KMS-11 (cell line): ENCODE results near the gene SHROOM3.

ENCODE experiments used
- H2AFZ ChIP-seq: fragments of 200-600 bp; sonication (generic); 2 replicates; pipeline ENCODE4 v1.6.1; 2016; ENCODE audit warnings: antibody characterized with exemption, mixed run types, low read depth
- H3K27ac ChIP-seq: fragments of 200-600 bp; sonication (generic); 2 replicates; pipeline ENCODE4 v1.6.1; 2016; ENCODE audit warnings: mild to moderate bottlenecking, mixed run types
- H3K27me3 ChIP-seq: fragments of 200-600 bp; sonication (generic); 2 replicates; pipeline ENCODE4 v1.6.1; 2017; ENCODE audit warnings: mild to moderate bottlenecking, low read depth, mixed run types, moderate library complexity; ENCODE audit not compliant: insufficient read depth
- H3K36me3 ChIP-seq: fragments of 200-600 bp; sonication (generic); 2 replicates; pipeline ENCODE4 v1.6.1; 2017; ENCODE audit warnings: mild to moderate bottlenecking, mixed run types; ENCODE audit not compliant: insufficient read depth
- H3K4me1 ChIP-seq: fragments of 200-600 bp; sonication (generic); 2 replicates; pipeline ENCODE4 v1.6.1; 2016; ENCODE audit warnings: mild to moderate bottlenecking, low read depth, mixed run types; ENCODE audit not compliant: poor library complexity, severe bottlenecking
- H3K4me2 ChIP-seq: fragments of 200-600 bp; sonication (generic); 2 replicates; pipeline ENCODE4 v1.7.0; 2016; ENCODE audit warnings: mild to moderate bottlenecking, mixed run types
- H3K4me3 ChIP-seq: fragments of 200-600 bp; sonication (generic); IDR thresholded peaks from 2 replicates; pipeline ENCODE4 v1.6.1; 2017; ENCODE audit warnings: low read depth, low read length, mixed read lengths; ENCODE audit not compliant: insufficient read depth
- H3K79me2 ChIP-seq: fragments of 200-600 bp; sonication (generic); 2 replicates; pipeline ENCODE4 v1.6.1; 2016; ENCODE audit warnings: low read depth, mixed run types; ENCODE audit not compliant: insufficient read depth
- H3K9ac ChIP-seq: fragments of 200-600 bp; sonication (generic); 2 replicates; pipeline ENCODE4 v1.6.1; 2016; ENCODE audit warnings: mild to moderate bottlenecking, mixed run types
- H4K20me1 ChIP-seq: fragments of 200-600 bp; sonication (generic); 2 replicates; pipeline ENCODE4 v1.6.1; 2016; ENCODE audit warnings: mild to moderate bottlenecking, mixed run types; ENCODE audit not compliant: insufficient read depth
- CTCF ChIP-seq: fragments of 200-600 bp; sonication (generic); conservative IDR thresholded peaks from 2 replicates; pipeline ENCODE4 v1.6.1; 2017; ENCODE audit warnings: low read depth, mild to moderate bottlenecking, antibody characterized with exemption, low read length, moderate library complexity, mixed read lengths

Gene SHROOM3

DNA sequence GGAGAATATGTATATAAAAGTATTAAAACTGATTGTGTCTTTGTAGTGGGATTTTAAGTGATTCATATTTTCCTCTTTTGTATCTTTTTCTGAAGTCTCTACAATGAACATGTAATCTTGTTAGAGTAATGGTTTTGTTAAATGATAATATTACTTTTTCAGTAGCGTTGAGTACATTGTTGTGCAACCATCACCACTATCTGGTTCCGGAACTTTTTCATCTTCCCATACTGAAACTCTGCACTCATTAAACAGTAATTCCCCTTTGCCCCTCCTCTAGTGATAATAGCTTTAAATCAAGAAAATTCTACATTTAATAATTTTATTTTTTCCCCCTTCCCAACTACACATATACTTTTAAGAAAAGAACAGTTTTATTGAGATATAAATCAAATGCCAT, 23.3 kb downstream of the SHROOM3 start:
- no peaks in the 10 kb centered on the region for H3K27me3 ChIP-seq
- H3K36me3 ChIP-seq, result no peaks in the 10 kb centered on the region
- no peaks in the 10 kb centered on the region for H3K4me1 ChIP-seq
- H2AFZ ChIP-seq, result no peak overlapping the region
- no peaks in the 10 kb centered on the region for H3K79me2 ChIP-seq
- no peak overlapping the region for H3K27ac ChIP-seq
- H3K9ac ChIP-seq, result no peak overlapping the region
- no peaks in the 10 kb centered on the region for H4K20me1 ChIP-seq
- H3K4me2 ChIP-seq, result no peak overlapping the region
- TF ChIP-seq CTCF, result no peak
- H3K4me3 ChIP-seq, result no peak overlapping the region

GRCh38 chr4:76458825-76459224, 23.8 kb downstream of the SHROOM3 start:
- H3K27ac ChIP-seq, result no peak overlapping the region
- H3K4me1 ChIP-seq, result no peaks in the 10 kb centered on the region
- no peak overlapping the region for H3K4me2 ChIP-seq
- H3K36me3 ChIP-seq, result no peaks in the 10 kb centered on the region
- H3K27me3 ChIP-seq, result no peaks in the 10 kb centered on the region
- no peak overlapping the region for H3K4me3 ChIP-seq
- TF ChIP-seq CTCF, result no peak
- H2AFZ ChIP-seq, result no peak overlapping the region
- H4K20me1 ChIP-seq, result no peaks in the 10 kb centered on the region
- no peaks in the 10 kb centered on the region for H3K79me2 ChIP-seq
- no peak overlapping the region for H3K9ac ChIP-seq

DNA sequence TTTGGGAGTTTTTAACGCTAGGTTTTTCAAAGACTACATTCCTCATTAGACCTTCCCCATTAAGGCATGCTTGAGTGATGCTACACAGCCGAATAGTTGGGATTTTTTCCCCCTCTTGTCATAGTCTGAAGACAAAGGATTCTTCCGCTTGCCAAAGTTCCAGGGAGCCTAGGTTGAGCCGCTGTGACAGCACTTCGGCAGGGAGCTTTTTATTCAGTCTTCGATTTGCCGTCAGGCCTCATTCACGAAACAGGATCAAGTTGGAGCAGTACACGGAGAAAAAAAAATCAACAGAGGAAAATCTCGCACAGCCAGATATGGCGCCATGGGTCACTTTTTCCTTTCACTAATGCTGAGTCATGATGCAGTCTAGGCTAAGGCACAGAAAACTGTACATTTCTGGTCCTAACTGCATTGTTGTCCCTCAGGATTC, 24.3 kb downstream of the SHROOM3 start:
- TF ChIP-seq CTCF, result no peak
- Histone ChIP-seq H2AFZ (no peak overlapping the region), H3K27ac (no peak overlapping the region), H3K4me3 (no peak overlapping the region), H3K9ac (no peak overlapping the region), H3K27me3 (no peaks in the 10 kb centered on the region), H3K4me1 (no peaks in the 10 kb centered on the region), H3K79me2 (no peaks in the 10 kb centered on the region), H4K20me1 (no peaks in the 10 kb centered on the region), H3K4me2 (no peak overlapping the region), H3K36me3 (no peaks in the 10 kb centered on the region)

DNA sequence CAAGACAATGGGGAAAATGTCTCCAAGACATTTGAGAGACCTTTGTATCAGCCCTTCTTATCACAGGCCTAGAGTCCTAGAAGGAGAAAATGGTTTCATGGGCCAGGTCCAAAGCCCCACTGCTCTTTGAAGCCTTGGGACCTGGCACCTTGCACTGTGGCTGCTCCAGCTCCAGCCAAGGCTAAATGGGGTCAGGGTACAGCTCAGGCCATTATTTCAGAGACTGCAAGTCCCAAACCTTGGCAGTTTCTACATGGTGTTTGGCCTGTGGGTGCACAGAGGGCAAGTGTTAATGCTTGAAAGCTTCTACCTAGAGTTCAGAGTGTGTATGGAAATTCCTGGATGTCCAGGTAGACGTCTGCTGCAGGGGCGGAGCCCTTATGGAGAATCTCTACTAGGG, 28.5 kb downstream of the SHROOM3 start:
- no peaks in the 10 kb centered on the region; the same call in 1 of the 2 replicates for H3K27me3 ChIP-seq
- H3K4me1 ChIP-seq, result no peaks in the 10 kb centered on the region
- no peak overlapping the region for H3K27ac ChIP-seq
- no peaks in the 10 kb centered on the region for H3K79me2 ChIP-seq
- no peak overlapping the region for H3K4me3 ChIP-seq
- H4K20me1 ChIP-seq, result no peaks in the 10 kb centered on the region
- H2AFZ ChIP-seq, result no peak overlapping the region
- H3K9ac ChIP-seq, result no peak overlapping the region
- no peak for TF ChIP-seq CTCF
- H3K4me2 ChIP-seq, result no peak overlapping the region
- no peaks in the 10 kb centered on the region for H3K36me3 ChIP-seq
